ENCODE data around the gene PSTK.

- TF ChIP-seq CTCF (IDR thresholded peaks at IDR 0.05 in 8 of 11, conservative IDR thresholded peaks at IDR 0.05 in 3 of 11) = no peak
- TF ChIP-seq POLR2AphosphoS5 (IDR thresholded peaks at IDR 0.05) = no peak
- no peak for TF ChIP-seq POLR2A (IDR thresholded peaks at IDR 0.05)
Measured at GRCh38 chr10:123031124-123031523, 50.9 kb downstream of the PSTK start.
